NCI-H2081 treated with DMSO at 0.1 percent for 48 hours (cell line): ENCODE measurements around the gene ITCH.

Experiments
- DNase-seq: peaks from one replicate; lab custom pipeline; 2025; lab: John Stamatoyannopoulos, UW

ITCH gene

GRCh38 chr20:34532756-34533155 lies 169.7 kb downstream of the ITCH start:
- DNase-seq: no peak

- DNase-seq: no peak
Observed at GRCh38 chr20:34534391-34535165, 171.5 kb downstream of the ITCH start.

GRCh38 chr20:34535301-34535840 lies 172.3 kb downstream of the ITCH start:
- no peak for DNase-seq

DNA sequence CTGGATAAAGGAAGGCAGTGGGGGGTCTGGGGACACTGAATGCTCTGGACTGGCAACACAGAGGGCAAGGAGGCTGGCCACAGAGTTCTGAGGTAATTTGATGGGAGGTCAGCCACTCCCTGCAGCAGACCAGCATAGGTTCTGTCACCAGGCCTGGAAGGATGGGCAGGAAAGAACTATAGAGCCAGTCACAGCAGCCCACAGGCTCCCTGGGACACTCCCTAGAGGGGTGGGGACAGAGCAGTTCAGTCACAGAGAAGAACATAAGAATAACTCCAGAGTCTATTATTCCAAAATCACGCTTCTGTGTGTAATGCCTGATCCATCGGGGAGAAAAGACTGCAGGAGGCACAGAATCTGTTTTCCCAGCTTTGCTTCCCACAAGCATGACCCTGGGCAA lies 172.8 kb downstream of the ITCH start:
- DNase-seq: no peak

- DNase-seq: no peak
Observed at GRCh38 chr20:34536798-34537394, 173.8 kb downstream of the ITCH start.

DNA sequence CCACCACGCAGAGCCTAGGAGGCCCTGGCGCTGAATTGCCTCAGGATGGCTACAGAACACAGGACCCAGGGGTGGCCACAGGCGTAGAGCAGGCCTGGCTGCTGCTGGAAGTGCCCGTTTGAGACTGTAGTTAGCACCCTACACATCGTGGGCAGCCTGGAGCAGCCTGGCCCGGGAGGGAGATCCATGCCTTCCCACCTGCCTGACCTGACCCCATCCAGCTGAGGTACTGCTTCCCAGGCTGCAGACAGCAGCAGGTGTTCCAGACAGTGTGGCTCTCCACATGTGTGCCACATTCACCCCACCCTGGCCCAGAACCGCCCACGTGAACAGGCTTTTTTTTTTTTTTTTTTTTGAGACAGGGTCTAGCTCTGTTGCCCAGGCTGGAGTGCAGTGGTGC lies 174.6 kb downstream of the ITCH start:
- DNase-seq: no peak

DNA sequence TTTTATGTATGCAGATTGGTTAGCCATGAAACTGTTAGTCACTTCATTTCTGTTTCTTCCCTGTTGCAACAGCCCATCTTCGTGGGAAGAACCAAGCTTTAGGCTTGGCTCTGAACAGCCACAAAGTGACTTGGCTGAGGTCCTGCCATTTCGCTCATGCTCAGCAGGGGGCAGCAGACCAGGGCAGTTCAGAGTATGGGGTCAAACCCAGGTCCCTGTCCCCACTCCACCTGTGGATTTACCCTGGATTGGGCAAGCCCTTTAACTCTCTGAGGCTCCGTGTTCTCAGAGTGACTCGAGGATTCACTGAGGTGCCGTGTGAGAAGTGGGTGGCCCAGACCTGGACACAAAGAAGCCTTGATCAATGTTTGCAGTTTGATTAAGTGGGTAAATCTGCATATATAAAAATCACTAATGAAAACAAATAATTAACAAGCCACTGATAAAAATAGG lies 175.6 kb downstream of the ITCH start:
- DNase-seq: no peak

DNA sequence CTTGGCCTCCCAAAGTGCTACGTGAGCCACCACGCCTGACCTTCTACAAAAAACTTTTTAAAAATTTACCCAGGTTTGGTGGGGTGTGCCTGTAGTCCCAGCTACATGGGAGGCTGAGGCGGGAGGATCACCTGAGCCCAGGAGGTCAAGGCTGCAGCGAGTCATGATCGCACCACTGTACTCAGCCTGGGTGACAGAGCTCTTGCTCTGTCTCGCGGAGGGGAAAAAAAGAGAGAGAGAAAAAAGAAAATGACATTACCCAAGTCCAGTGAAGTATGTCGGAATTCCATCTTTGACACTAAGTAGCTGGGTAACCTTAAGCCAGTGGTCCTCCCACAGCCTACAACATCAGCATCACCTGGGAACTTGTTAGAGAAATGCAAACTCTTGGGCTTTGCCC lies 176.7 kb downstream of the ITCH start:
- DNase-seq: no peak

- no peak for DNase-seq
Observed at GRCh38 chr20:34540596-34541263, 177.7 kb downstream of the ITCH start.

DNA sequence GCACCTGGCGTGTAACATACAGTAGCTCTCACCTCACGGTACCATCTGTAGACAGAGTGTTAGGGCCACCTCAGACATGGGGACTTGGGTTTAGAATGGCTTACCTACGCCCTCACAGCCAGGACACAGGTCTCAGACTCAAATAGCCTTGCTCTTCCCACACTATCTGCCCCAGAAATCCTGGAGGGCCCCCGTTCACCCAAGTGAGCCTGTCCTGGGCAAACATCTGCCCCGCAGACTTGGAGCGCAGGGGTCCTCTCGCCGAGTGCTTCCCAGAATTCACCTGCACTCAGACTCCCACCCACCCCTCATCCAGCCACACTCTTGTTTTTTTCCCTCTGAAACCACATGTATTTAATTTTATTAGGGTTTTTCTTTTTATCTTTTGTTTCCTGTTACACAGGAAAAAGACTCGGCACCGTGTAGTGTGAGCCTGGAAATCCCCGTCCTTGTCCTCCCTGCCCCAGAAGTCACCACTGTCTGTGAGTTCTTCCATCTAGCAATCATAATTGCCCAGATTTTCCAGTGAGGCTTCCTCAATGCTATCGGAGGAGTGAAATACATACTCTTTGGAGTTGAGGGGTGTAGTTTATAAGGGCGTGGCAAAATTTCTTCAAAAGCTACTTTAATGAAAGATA lies 178.3 kb downstream of the ITCH start:
- DNase-seq: no peak

- DNase-seq: no peak
Observed at GRCh38 chr20:34541917-34542316, 178.8 kb downstream of the ITCH start.

- no peak for DNase-seq
Observed at GRCh38 chr20:34542439-34542838, 179.4 kb downstream of the ITCH start.

GRCh38 chr20:34543463-34544056 lies 180.5 kb downstream of the ITCH start:
- no peak for DNase-seq

GRCh38 chr20:34544109-34544796 lies 181.2 kb downstream of the ITCH start:
- DNase-seq: no peak

GRCh38 chr20:34546751-34547181 lies 183.7 kb downstream of the ITCH start:
- peak; percentile 54 for DNase-seq

DNA sequence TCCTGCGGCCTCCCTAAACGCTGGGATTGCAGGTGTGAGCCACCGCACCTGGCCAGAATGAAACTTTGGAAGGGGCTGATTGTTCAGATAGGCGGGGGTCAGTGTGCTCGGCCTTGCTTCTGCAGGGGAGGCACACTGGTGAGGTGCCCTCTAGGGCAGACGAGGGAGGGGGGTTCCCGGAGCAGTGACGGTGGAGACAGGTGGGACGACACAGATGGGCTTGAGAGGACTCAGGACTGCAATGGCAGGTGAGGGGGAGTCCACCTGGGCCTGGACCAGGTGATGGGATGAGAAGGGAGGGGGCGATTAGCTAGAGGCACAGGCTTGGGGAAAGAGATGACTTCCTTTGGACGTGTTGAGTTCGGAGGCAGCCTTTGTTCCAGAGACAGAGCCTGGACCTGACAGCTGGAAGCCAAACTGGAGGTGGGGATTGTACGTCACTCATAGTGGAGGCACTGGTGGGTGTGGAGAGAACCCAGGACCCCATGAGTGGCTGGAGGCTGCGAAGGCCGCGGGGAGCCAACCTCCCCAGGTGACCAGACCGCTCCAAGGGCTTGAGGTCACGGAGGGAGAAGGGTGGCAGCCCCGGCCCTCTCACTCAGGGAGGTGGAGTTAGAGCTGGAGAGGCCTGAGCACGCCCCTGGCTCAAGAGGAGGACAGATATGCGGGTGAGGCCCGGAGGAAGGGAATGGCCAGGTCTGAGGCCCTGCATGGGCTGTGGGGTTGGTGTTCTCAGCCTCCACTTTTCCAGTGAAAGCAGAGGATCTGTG lies 185.0 kb downstream of the ITCH start:
- DNase-seq: no peak

GRCh38 chr20:34549291-34549928 lies 186.3 kb downstream of the ITCH start:
- DNase-seq: no peak

GRCh38 chr20:34549929-34550305 lies 186.8 kb downstream of the ITCH start:
- no peak for DNase-seq

DNA sequence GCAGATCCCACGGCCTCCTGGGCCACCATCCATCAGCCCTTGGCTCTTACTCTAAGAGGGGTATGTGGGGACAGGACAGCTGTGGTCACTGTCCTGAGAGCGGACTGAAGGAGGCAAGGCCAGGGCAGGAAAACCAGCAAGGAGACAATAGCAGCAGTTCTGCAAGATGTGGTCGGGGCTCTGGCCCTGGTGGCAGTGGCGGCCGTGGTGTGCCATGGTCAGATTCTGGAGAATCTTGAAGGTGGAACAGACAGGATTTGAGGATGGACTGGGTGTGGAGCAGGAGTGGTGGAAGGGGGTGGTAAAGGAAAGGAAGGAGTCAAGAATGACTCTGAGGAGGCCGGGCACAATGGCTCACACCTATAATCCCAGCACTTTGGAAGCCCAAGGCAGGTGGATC lies 189.5 kb downstream of the ITCH start:
- no peak for DNase-seq

DNA sequence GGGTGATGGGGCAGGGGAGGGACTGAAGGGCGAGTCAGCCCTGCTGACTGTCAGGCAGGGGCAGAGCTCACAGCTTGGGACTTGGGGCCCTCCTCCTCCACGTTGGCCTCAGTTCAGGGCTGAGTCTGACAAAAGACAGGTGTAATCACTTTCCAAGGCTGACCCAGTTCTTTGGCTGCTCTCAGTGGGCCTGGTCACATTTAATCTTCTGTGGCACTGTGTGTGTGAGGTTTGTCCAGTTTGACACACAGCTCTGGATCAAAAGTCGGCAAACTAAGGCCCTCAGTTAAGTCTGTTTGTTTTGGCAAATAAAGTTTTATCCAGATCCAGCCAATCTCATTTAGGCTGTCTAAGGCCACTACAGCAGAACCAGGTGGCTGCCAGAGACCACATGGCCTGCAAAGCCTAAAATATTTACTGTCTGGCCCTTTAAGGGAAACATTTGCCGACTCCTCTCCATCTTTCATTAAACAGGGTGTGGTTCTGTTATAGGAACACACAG lies 190.3 kb downstream of the ITCH start:
- DNase-seq: no peak
